BLaER1 treated with 17β-estradiol and CSF1 and Interleukin-3, amounts not matched to agents 10 nM and 100 nM (cell line): ENCODE data around the gene CYTH2.
A peak's percentile ranks its signal among the peaks of the same experiment; 100 is the strongest.

Source experiments
- H3K27ac ChIP-seq, 11 experiments: shearing (Covaris generic); formaldehyde crosslinking; 2 replicates each; pipeline ENCODE4 v1.8.1; 2022
- H3K27me3 ChIP-seq, 11 experiments: shearing (Covaris generic); formaldehyde crosslinking; 2 replicates each; pipeline ENCODE4 v1.8.1; 2022
- H3K36me3 ChIP-seq, 11 experiments: shearing (Covaris generic); formaldehyde crosslinking; 2 replicates each; pipeline ENCODE4 v1.8.1; 2022
- H3K4me1 ChIP-seq, 10 experiments: shearing (Covaris generic); formaldehyde crosslinking; 2 replicates each; pipeline ENCODE4 v1.8.1; 2022
- H3K4me2 ChIP-seq, 11 experiments: shearing (Covaris generic); formaldehyde crosslinking; 2 replicates each; pipeline ENCODE4 v1.8.1; 2022
- H3K4me3 ChIP-seq, 10 experiments: shearing (Covaris generic); formaldehyde crosslinking; 2 replicates each; pipeline ENCODE4 v1.8.1; 2022
- H3K9ac ChIP-seq, 11 experiments: shearing (Covaris generic); formaldehyde crosslinking; 2 replicates each; pipeline ENCODE4 v1.8.1; 2022
- H3K9me3 ChIP-seq, 11 experiments: shearing (Covaris generic); formaldehyde crosslinking; replicated peaks in 1 of 11; 2 replicates each; pipeline ENCODE4 v1.8.1; 2022
- H4K20me1 ChIP-seq, 11 experiments: shearing (Covaris generic); formaldehyde crosslinking; 2 replicates each; pipeline ENCODE4 v1.8.1; 2022
- Cebpa-rat ChIP-seq, 11 experiments: shearing (Covaris generic); IDR thresholded peaks; 2 replicates each; pipeline ENCODE4 v1.8.1; 2022

CYTH2 gene

DNA sequence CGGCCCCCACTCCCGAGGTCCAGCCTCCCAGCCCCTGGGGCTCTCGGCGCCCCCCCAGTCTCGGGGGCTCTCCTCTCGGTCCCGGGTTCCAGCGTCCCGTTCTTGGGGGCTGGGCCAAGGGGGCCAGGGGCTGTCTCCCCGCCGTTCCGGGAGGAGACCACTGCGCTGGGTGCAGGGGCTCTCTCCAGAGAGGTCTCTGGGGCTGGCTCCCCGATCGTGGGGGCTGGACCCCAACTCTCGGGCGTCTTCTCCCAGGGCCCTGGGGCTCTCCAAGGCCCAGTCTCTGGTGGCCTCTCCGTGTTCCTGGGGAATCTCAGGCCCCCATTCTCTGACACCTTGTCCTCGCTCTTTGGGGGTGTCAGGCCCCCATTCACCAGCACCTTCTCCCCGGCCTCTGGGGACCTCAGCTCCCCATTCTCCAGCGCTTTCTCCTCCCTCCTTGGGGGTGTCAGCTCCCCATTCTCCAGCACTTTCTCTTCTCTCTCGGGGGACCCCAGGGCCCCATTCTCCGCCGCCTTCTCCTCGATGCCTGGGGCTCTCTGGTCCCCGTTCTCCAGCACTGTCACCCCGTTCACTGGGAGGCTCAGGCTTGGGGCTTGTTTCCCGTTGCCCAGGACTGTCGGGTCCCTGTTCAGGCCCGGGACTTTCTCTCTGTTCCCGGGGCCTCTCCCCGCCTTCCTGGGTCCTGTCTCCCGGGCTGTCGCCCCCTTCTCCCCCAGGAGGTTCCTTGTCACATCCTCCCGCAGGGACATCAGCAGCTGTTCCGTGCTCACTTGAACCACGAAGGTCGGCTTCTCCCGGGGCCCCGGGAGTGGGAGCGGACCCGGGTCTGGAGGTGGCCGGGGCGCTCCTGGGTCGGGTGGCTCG is 28.8 kb downstream of the CYTH2 start:
- TF ChIP-seq Cebpa-rat (IDR thresholded peaks at IDR 0.05), result no peak
- Histone ChIP-seq H3K27ac (peak overlapping the region in 1 of 11 experiments; percentile 4; a peak in 1 of 22 replicates), H3K4me1 (peaks cover 57 to 78% (median 68%) of the 10 kb centered on the region in 10 experiments), H3K27me3 (peaks cover 50 to 80% (median 77%) of the 10 kb centered on the region in 11 experiments), H3K9ac (peak overlapping the region in 9 of 11 experiments; percentile 18 to 58 (median 38); a peak in 12 of 22 replicates), H4K20me1 (peaks cover 0 to 33% (median 5%) of the 10 kb centered on the region in 11 experiments; a peak in 10 of 22 replicates), H3K4me3 (peak overlapping the region in 7 of 10 experiments; percentile 17 to 52 (median 38); a peak in 12 of 20 replicates), H3K36me3 (no peaks in the 10 kb centered on the region), H3K9me3 (no peaks in the 10 kb centered on the region), H3K4me2 (peak overlapping the region; percentile 60 to 81 (median 71))

GRCh38 chr19:48498595-48499311 is 29.6 kb downstream of the CYTH2 start:
- H3K36me3 ChIP-seq, result no peaks in the 10 kb centered on the region
- H3K27me3 ChIP-seq, result peaks cover 50 to 76% (median 74%) of the 10 kb centered on the region in 11 experiments
- H3K9ac ChIP-seq, result peak overlapping the region in 8 of 11 experiments; percentile 18 to 58 (median 36); a peak in 6 of 22 replicates
- no peak for TF ChIP-seq Cebpa-rat (IDR thresholded peaks at IDR 0.05)
- no peaks in the 10 kb centered on the region for H3K9me3 ChIP-seq
- H3K4me3 ChIP-seq, result peak overlapping the region in 1 of 10 experiments; percentile 7; a peak in 1 of 20 replicates
- H4K20me1 ChIP-seq, result peaks cover 0 to 32% (median 5%) of the 10 kb centered on the region in 11 experiments; a peak in 11 of 22 replicates
- peaks cover 60 to 83% (median 72%) of the 10 kb centered on the region in 10 experiments for H3K4me1 ChIP-seq
- no peak overlapping the region for H3K27ac ChIP-seq
- H3K4me2 ChIP-seq, result peak overlapping the region; percentile 60 to 81 (median 71); a peak in 21 of 22 replicates

GRCh38 chr19:48499316-48500090 is 30.3 kb downstream of the CYTH2 start:
- Histone ChIP-seq H3K9ac (no peak overlapping the region), H3K4me3 (no peak overlapping the region), H4K20me1 (peaks cover 0 to 26% (median 5%) of the 10 kb centered on the region in 11 experiments; a peak in 11 of 22 replicates), H3K4me1 (peaks cover 52 to 82% (median 70%) of the 10 kb centered on the region in 10 experiments), H3K36me3 (no peaks in the 10 kb centered on the region), H3K27ac (no peak overlapping the region), H3K27me3 (peaks cover 43 to 69% (median 66%) of the 10 kb centered on the region in 11 experiments), H3K4me2 (0 out of 22 replicates have a peak overlapping the region, but pooled peaks of 1 of the 11 experiments have one; percentile 20), H3K9me3 (no peaks in the 10 kb centered on the region)
- no peak for TF ChIP-seq Cebpa-rat (IDR thresholded peaks at IDR 0.05)

- Histone ChIP-seq H3K4me1 (peaks cover 38 to 67% (median 56%) of the 10 kb centered on the region in 10 experiments), H3K27ac (peak overlapping the region in 8 of 11 experiments; percentile 23 to 60 (median 48); a peak in 13 of 22 replicates), H3K27me3 (peaks cover 43 to 54% (median 52%) of the 10 kb centered on the region in 11 experiments), H3K9ac (peak overlapping the region in 7 of 11 experiments; percentile 3 to 48 (median 44); a peak in 10 of 22 replicates), H3K36me3 (no peaks in the 10 kb centered on the region), H3K9me3 (no peaks in the 10 kb centered on the region), H3K4me3 (peak overlapping the region in 9 of 10 experiments; percentile 19 to 58 (median 42); a peak in 14 of 20 replicates), H3K4me2 (peak overlapping the region; percentile 58 to 98 (median 88)), H4K20me1 (peaks cover 0 to 26% (median 5%) of the 10 kb centered on the region in 11 experiments; a peak in 11 of 22 replicates)
- no peak for TF ChIP-seq Cebpa-rat (IDR thresholded peaks at IDR 0.05)
These were observed 31.8 kb downstream of the CYTH2 start for GRCh38 chr19:48500830-48501493.

GRCh38 chr19:48501494-48502349 is 32.6 kb downstream of the CYTH2 start:
- H3K9ac ChIP-seq, result peak overlapping the region in 7 of 11 experiments; percentile 3 to 48 (median 44); a peak in 8 of 22 replicates

DNA sequence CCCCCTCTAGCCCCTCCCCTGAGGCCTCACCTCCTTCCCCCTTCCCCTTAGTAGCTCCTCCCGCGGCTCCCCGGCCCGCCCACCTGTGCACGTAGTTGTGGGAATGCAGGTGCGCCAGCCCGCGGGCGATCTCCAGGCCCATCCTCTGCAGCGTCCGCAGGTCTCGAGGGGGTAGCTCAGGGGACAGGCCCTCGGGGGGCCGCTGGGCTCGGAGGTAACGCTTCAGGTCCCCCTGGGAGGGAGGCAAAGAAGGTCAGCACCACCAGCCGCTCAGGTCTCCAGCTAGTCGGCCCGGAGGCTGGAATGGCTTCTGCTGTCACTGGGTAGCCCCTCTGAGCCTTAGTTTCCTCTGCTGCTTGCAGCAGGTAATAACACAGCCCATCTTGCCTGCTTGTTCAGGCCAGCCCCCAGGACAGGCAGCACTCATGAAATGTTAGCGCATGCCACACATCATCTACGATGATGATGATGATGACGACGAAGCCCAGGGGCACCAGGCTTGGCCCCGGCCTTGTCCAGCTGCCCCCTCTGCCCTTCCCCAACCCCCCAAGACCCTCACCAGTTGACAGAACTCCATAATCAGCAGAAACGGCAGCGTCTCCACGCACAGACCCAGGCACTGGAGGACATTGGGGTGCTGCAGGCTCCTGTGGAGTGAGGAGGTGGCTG is 33.3 kb downstream of the CYTH2 start:
- Histone ChIP-seq H3K36me3 (no peaks in the 10 kb centered on the region), H3K4me2 (peak overlapping the region; percentile 39 to 80 (median 65); a peak in 21 of 22 replicates), H4K20me1 (peaks cover 0 to 16% (median 0%) of the 10 kb centered on the region in 11 experiments; a peak in 11 of 22 replicates), H3K9me3 (no peaks in the 10 kb centered on the region), H3K27me3 (peaks cover 33 to 39% (median 37%) of the 10 kb centered on the region in 11 experiments), H3K4me3 (peak overlapping the region in 2 of 10 experiments; percentile 38; a peak in 3 of 20 replicates), H3K4me1 (peaks cover 23 to 58% (median 46%) of the 10 kb centered on the region in 10 experiments), H3K9ac (0 out of 22 replicates have a peak overlapping the region, but pooled peaks of 2 of the 11 experiments have one; percentile 33), H3K27ac (peak overlapping the region in 1 of 11 experiments; percentile 18; a peak in 1 of 22 replicates)
- TF ChIP-seq Cebpa-rat (IDR thresholded peaks at IDR 0.05), result no peak

More at GRCh38 chr19:48501494-48502349, 32.6 kb downstream of the CYTH2 start:
- Histone ChIP-seq H4K20me1 (peaks cover 0 to 24% (median 2%) of the 10 kb centered on the region in 11 experiments; a peak in 11 of 22 replicates), H3K4me3 (peak overlapping the region in 9 of 10 experiments; percentile 19 to 58 (median 42); a peak in 14 of 20 replicates), H3K36me3 (no peaks in the 10 kb centered on the region), H3K4me2 (peak overlapping the region; percentile 58 to 98 (median 88)), H3K9me3 (no peaks in the 10 kb centered on the region), H3K27me3 (peaks cover 40 to 46% (median 44%) of the 10 kb centered on the region in 11 experiments), H3K4me1 (peaks cover 30 to 64% (median 52%) of the 10 kb centered on the region in 10 experiments), H3K27ac (peak overlapping the region in 8 of 11 experiments; percentile 23 to 60 (median 48); a peak in 14 of 22 replicates)
- TF ChIP-seq Cebpa-rat (IDR thresholded peaks at IDR 0.05), result no peak
